Uterus (tissue), 4 donors: ENCODE data around the gene HCN2. TPM values are rescaled to one million over a fixed set of nuclear protein-coding genes. Genes with fewer than 3 reads are reported as not detected.
"Not testable (repeated sequence)": the region's sequence is repeated elsewhere in the genome, so short reads cannot be mapped to it uniquely, and the experiment has no call there.

ENCODE experiments used
- DNase-seq, 2 donors: peaks; one replicate each; pipeline ENCODE4 v3.0.0-alpha.2; 2019 to 2020
- H3K27ac ChIP-seq, 2 donors: fragments of 200-600 bp; sonication (generic); 1 replicate in 1 of 2; 2 replicates in 1 of 2; pipeline ENCODE4 v1.5.1; 2016 to 2018
- H3K27me3 ChIP-seq, 2 donors: fragments of 200-600 bp; sonication (generic); one replicate each; pipeline ENCODE4 v1.5.1; 2018 to 2019; ENCODE audit warnings: control low read depth in 1 of 2
- H3K36me3 ChIP-seq, 2 donors: fragments of 200-600 bp; sonication (generic); one replicate each; pipeline ENCODE4 v1.5.1; 2019; ENCODE audit warnings: control low read depth in 1 of 2
- H3K4me1 ChIP-seq, 2 donors: fragments of 200-600 bp; sonication (generic); one replicate each; pipeline ENCODE4 v1.5.1; 2018 to 2019; ENCODE audit warnings: control low read depth in 1 of 2
- H3K4me3 ChIP-seq, 2 donors: fragments of 200-600 bp; sonication (generic); 1 replicate in 1 of 2; 2 replicates in 1 of 2; pipeline ENCODE4 v1.5.1; 2018 to 2019; ENCODE audit warnings: mild to moderate bottlenecking in 1 of 2
- H3K9me3 ChIP-seq, 2 donors: fragments of 200-600 bp; sonication (generic); one replicate each; pipeline ENCODE4 v1.5.1; 2019; ENCODE audit warnings: control low read depth in 1 of 2
- POLR2A ChIP-seq, 2 donors: fragments of 450-650 bp; IDR thresholded peaks; one replicate each; pipeline ENCODE4 v1.6.1; 2016; ENCODE audit warnings: antibody characterized with exemption in 2 of 2, mild to moderate bottlenecking in 1 of 2, moderate library complexity in 1 of 2
- intact Hi-C: fragments of 100-400 bp; cut with DNase I; formaldehyde crosslinking; loops from one replicate; pipeline ENCODE4 v1.15.1; 2023; ENCODE audit warnings: low total_unique reads
- total RNA-seq, 4 donors: library from RNA; depleted of rRNA in 3 of 4; stranded (reverse); fragments of >200 nt in 3 of 4; gene quantifications; one replicate each; pipeline versions ENCODE4 v1.1.0 to v1.2.4, GENCODE V29; 2014 to 2023
- TF ChIP-seq, protein P1 (sequence below), 4 experiments: fragments of 200-600 bp in 2 of 4; fragments of 450-650 bp in 2 of 4; sonication (generic) in 2 of 4; IDR thresholded peaks; one replicate each; pipeline ENCODE4 v1.5.1; 2016 to 2019; ENCODE audit warnings: antibody characterized with exemption in 4 of 4, mild to moderate bottlenecking in 2 of 4, moderate library complexity in 1 of 4
- donor health status: DM: yes; HTN: yes; CAD: no.

The HCN2 gene
- total RNA-seq, 4 donors from 2014 or later, result 0.83 TPM; not detected in 3

DNA sequence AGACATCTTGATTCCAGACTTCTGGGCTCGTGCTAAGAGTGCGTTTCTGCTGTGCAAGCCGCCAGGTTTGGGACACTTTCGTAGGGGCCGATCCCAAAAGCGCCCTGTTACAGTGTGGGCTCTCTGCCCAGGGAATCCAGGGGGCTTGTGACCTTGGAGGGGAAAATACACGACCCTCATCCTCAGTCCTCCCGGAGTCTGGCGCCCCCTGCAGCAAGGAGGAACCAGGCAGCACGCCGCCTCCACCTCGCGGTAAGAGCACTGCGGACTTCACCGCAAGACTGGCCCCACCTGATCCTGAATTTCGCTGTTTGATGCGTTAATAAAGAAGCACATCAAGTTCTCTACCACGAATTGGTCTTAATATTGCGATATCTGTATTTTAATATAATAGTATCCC lies 38.5 kb downstream of the HCN2 start:
- Histone ChIP-seq H3K4me1 (peaks cover 0 to 5% of the 10 kb centered on the region in 2 donors), H3K36me3 (no peaks in the 10 kb centered on the region), H3K9me3 (no peaks in the 10 kb centered on the region), H3K4me3 (no peak overlapping the region), H3K27ac (no peak overlapping the region), H3K27me3 (no peaks in the 10 kb centered on the region)
- intact Hi-C loops, result no loop called here
- no peak for DNase-seq
- TF ChIP-seq, protein P1, sequence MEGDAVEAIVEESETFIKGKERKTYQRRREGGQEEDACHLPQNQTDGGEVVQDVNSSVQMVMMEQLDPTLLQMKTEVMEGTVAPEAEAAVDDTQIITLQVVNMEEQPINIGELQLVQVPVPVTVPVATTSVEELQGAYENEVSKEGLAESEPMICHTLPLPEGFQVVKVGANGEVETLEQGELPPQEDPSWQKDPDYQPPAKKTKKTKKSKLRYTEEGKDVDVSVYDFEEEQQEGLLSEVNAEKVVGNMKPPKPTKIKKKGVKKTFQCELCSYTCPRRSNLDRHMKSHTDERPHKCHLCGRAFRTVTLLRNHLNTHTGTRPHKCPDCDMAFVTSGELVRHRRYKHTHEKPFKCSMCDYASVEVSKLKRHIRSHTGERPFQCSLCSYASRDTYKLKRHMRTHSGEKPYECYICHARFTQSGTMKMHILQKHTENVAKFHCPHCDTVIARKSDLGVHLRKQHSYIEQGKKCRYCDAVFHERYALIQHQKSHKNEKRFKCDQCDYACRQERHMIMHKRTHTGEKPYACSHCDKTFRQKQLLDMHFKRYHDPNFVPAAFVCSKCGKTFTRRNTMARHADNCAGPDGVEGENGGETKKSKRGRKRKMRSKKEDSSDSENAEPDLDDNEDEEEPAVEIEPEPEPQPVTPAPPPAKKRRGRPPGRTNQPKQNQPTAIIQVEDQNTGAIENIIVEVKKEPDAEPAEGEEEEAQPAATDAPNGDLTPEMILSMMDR (IDR thresholded peaks at IDR 0.05), result no peak
- TF ChIP-seq POLR2A (IDR thresholded peaks at IDR 0.05), result no peak

- H3K27me3 ChIP-seq, H3K9me3 ChIP-seq, intact Hi-C loops, H3K36me3 ChIP-seq, DNase-seq, H3K27ac ChIP-seq, H3K4me3 ChIP-seq: not testable (repeated sequence)
- peaks cover 0 to 10% of the 10 kb centered on the region in 2 donors for H3K4me1 ChIP-seq
Measured at GRCh38 chr19:629515-629914, 39.8 kb downstream of the HCN2 start.

- peaks cover 0 to 12% of the 10 kb centered on the region in 2 donors for H3K4me1 ChIP-seq
- H3K4me3 ChIP-seq, result no peak overlapping the region
- intact Hi-C loops, result no loop called here
- no peaks in the 10 kb centered on the region for H3K27me3 ChIP-seq
- TF ChIP-seq, protein P1 (IDR thresholded peaks at IDR 0.05), result no peak
- no peak for TF ChIP-seq POLR2A (IDR thresholded peaks at IDR 0.05)
- no peak for DNase-seq
- H3K36me3 ChIP-seq, result no peaks in the 10 kb centered on the region
- H3K9me3 ChIP-seq, result no peaks in the 10 kb centered on the region
- no peak overlapping the region for H3K27ac ChIP-seq
Measured at GRCh38 chr19:629961-630714, 40.5 kb downstream of the HCN2 start.

DNA sequence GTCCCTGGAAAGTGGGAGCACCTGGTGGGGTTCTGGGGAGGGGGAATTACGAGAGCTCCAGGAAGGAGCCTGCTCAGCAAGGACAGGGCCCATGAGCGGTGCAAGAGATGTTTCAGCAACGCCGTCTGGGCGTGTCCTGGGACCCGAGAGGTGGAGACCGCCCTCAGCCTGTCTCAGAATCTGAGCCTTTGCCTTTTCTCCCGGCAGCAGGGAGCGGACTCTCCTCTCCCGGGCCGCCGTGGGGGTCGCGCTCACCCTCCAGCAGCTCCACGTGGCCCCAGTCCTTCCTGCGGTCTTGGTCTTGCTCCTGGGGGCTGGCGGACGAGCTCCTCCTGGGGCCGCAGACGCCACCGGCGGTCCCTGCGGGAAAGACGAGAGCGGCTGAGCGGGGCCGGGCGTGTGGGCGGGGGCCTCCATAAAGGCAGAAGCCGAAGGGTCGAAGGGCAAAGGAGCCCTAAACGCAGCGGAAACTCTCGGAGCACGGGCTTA lies 42.9 kb downstream of the HCN2 start:
- no peak for DNase-seq
- H3K27ac ChIP-seq, result peak overlapping the region; percentile 43 to 47
- peaks cover 0 to 12% of the 10 kb centered on the region in 2 donors for H3K4me1 ChIP-seq
- no peaks in the 10 kb centered on the region for H3K36me3 ChIP-seq
- no peaks in the 10 kb centered on the region for H3K9me3 ChIP-seq
- H3K4me3 ChIP-seq, result peak overlapping the region; percentile 64
- H3K27me3 ChIP-seq, result no peaks in the 10 kb centered on the region
- intact Hi-C loops, result no loop called here
- TF ChIP-seq, protein P1 (IDR thresholded peaks at IDR 0.05), result no peak
- no peak for TF ChIP-seq POLR2A (IDR thresholded peaks at IDR 0.05)

- intact Hi-C loops, result no loop called here
- Histone ChIP-seq H3K4me1 (peaks cover 0 to 12% of the 10 kb centered on the region in 2 donors), H3K27ac (peak within 1 kb of the TSS; percentile 67 to 73), H3K9me3 (no peaks in the 10 kb centered on the region), H3K36me3 (no peaks in the 10 kb centered on the region), H3K4me3 (peak within 1 kb of the TSS; percentile 64), H3K27me3 (no peaks in the 10 kb centered on the region)
- TF ChIP-seq, protein P1 (IDR thresholded peaks at IDR 0.05), result peak in 2 of 4 experiments; percentile 21 to 47
- peak in 1 of 2 donors; percentile 52 for TF ChIP-seq POLR2A (IDR thresholded peaks at IDR 0.05)
- peak; percentile 98 to 99 for DNase-seq
Measured at GRCh38 chr19:633068-633785, 43.5 kb downstream of the HCN2 start, which contains the start of gene POLRMT. TSS of gene POLRMT (minus strand) at chr19:633537. CDS start at chr19:633512, 25 bp downstream.
